HepG2 (cell line): ENCODE data around the gene FBXO48. TPM values are rescaled to one million over a fixed set of nuclear protein-coding genes. Genes with fewer than 3 reads are reported as not detected.

Experiments
- ATAC-seq: fragments of 200-7000 bp; cut with Tn5 transposase; 3 replicates; pipeline ENCODE4 v1.9.1; 2020; ENCODE audit warnings: mild to moderate bottlenecking, moderate library complexity
- BruUV-seq: library from RNA; stranded (reverse); fragments of 400-500 nt; replicated peaks from 2 replicates; lab custom pipeline; 2021; lab: Mats Ljungman, UMichigan
- CTCF ChIA-PET: fragments of 300-600 bp; formaldehyde crosslinking; extraction: SDS; loops from one replicate; lab custom pipeline; 2021; ENCODE audit warnings: low total read pairs, inconsistent platforms, low intra/inter-chr PET ratio; lab: Yijun Ruan, JAX
- POLR2A ChIA-PET: fragments of 350-600 bp; sonication (Branson Sonifier 250); formaldehyde crosslinking; loops from one replicate; lab custom pipeline; 2020; ENCODE audit warnings: antibody characterized with exemption, inconsistent platforms; lab: Yijun Ruan, JAX
- DNase-seq: peaks from one replicate; pipeline ENCODE4 v3.0.0-alpha.2; 2015; ENCODE audit warnings: low spot score
- FAIRE-seq: peaks from 3 replicates; lab custom pipeline; 2011; peaks lifted over from hg19 to GRCh38; lab: Jason Lieb, UNC
- H2AFZ ChIP-seq: one replicate; pipeline ENCODE4 v1.6.1; 2011; ENCODE audit warnings: low read length, inconsistent platforms
- H3K27ac ChIP-seq: fragments of 300-600 bp; 3 replicates; pipeline ENCODE4 v1.8.0; 2011; ENCODE audit warnings: mixed run types, mild to moderate bottlenecking, mixed read lengths, low read length, inconsistent platforms; ENCODE audit not compliant: insufficient read depth; ENCODE audit errors: extremely low read length
- H3K27me3 ChIP-seq, 2 experiments: fragments of 200-600 bp in 1 of 2; 2 replicates in 1 of 2; 3 replicates in 1 of 2; pipeline versions ENCODE4 v1.6.0 to v1.8.0; 2011; ENCODE audit warnings: low read length in 2 of 2, mild to moderate bottlenecking in 2 of 2, moderate library complexity in 2 of 2, inconsistent platforms in 1 of 2; ENCODE audit not compliant: insufficient read depth in 2 of 2, control insufficient read depth in 1 of 2
- H3K36me3 ChIP-seq, 2 experiments: fragments of 200-600 bp in 1 of 2; replicated peaks in 1 of 2; 2 replicates in 1 of 2; 3 replicates in 1 of 2; pipeline versions ENCODE4 v1.5.1 to v1.8.0; 2011; ENCODE audit warnings: low read length in 2 of 2, inconsistent platforms in 1 of 2; ENCODE audit not compliant: insufficient read depth in 2 of 2, control insufficient read depth in 1 of 2
- H3K4me1 ChIP-seq: 2 replicates; pipeline ENCODE4 v1.5.1; 2012; ENCODE audit warnings: low read length, inconsistent platforms; ENCODE audit not compliant: insufficient read depth
- H3K4me2 ChIP-seq: 2 replicates; pipeline ENCODE4 v1.6.0; 2011; ENCODE audit warnings: low read depth, low read length, inconsistent platforms
- H3K4me3 ChIP-seq, 3 experiments: fragments of 200-600 bp in 1 of 3; sonication (generic), shearing (Covaris generic) in 1 of 3; replicated peaks in 1 of 3; 2 replicates each; pipeline ENCODE4 v1.5.1; 2011 to 2016; ENCODE audit warnings: low read length in 3 of 3, inconsistent platforms in 2 of 3, low read depth in 2 of 3, mild to moderate bottlenecking in 2 of 3, control low read depth in 1 of 3, mixed read lengths in 1 of 3; ENCODE audit not compliant: insufficient read depth in 1 of 3
- H3K79me2 ChIP-seq: one replicate; pipeline ENCODE4 v1.6.1; 2011; ENCODE audit warnings: low read length, inconsistent platforms; ENCODE audit not compliant: insufficient read depth
- H3K9ac ChIP-seq: 2 replicates; pipeline ENCODE4 v1.6.0; 2011; ENCODE audit warnings: mild to moderate bottlenecking, low read depth, low read length, inconsistent platforms; ENCODE audit not compliant: insufficient read depth
- H3K9me3 ChIP-seq: 2 replicates; pipeline ENCODE4 v1.5.1; 2012; ENCODE audit warnings: mild to moderate bottlenecking, low read length
- H4K20me1 ChIP-seq: 2 replicates; pipeline ENCODE4 v1.6.0; 2011; ENCODE audit warnings: inconsistent platforms, mild to moderate bottlenecking, low read length, moderate library complexity; ENCODE audit not compliant: insufficient read depth
- AKAP8 ChIP-seq: sonication (generic); formaldehyde crosslinking; IDR thresholded peaks from 2 replicates; pipeline ENCODE4 v1.5.1; 2020; ENCODE audit warnings: mild to moderate bottlenecking, missing genetic modification reagents
- CREB1 ChIP-seq, 2 experiments: fragments of 450-650 bp in 1 of 2; IDR thresholded peaks; 2 replicates each; pipeline ENCODE4 v1.6.1; 2016 to 2017; ENCODE audit warnings: control low read depth in 1 of 2, mild to moderate bottlenecking in 1 of 2, missing compliant biosample characterization in 1 of 2, missing genetic modification characterization in 1 of 2
- KLF15 ChIP-seq: sonication (generic); formaldehyde crosslinking; IDR thresholded peaks from 2 replicates; pipeline ENCODE4 v1.8.1; 2023; ENCODE audit warnings: borderline replicate concordance, mild to moderate bottlenecking, inconsistent platforms, missing genetic modification reagents, mixed read lengths
- MIER2 ChIP-seq: IDR thresholded peaks from 2 replicates; pipeline ENCODE4 v1.6.1; 2016; ENCODE audit warnings: missing biosample characterization, missing genetic modification reagents
- NBN ChIP-seq: fragments of 450-650 bp; conservative IDR thresholded peaks from 2 replicates; pipeline ENCODE4 v1.6.1; 2017
- POGZ ChIP-seq: sonication (generic); formaldehyde crosslinking; IDR thresholded peaks from 2 replicates; pipeline ENCODE4 v1.4.0; 2020; ENCODE audit warnings: mild to moderate bottlenecking, missing genetic modification reagents
- POLR2A ChIP-seq, 2 experiments: IDR thresholded peaks; 2 replicates each; pipeline ENCODE4 v1.6.1; 2011; ENCODE audit warnings: low read depth in 2 of 2, low read length in 2 of 2, mild to moderate bottlenecking in 1 of 2, moderate library complexity in 1 of 2; ENCODE audit not compliant: insufficient read depth in 1 of 2
- SMC3 ChIP-seq: IDR thresholded peaks from 2 replicates; pipeline ENCODE4 v1.6.1; 2011; ENCODE audit warnings: low read length, improper control_type of control experiment
- XRCC5 ChIP-seq: fragments of 200-400 bp; formaldehyde crosslinking; optimal IDR thresholded peaks from 2 replicates; pipeline ENCODE3; 2017; ENCODE audit warnings: mild to moderate bottlenecking, low read length
- ZBTB21 ChIP-seq: sonication (generic); formaldehyde crosslinking; IDR thresholded peaks from 2 replicates; pipeline ENCODE4 v1.4.0; 2020; ENCODE audit warnings: missing genetic modification reagents
- ZBTB3 ChIP-seq: sonication (generic); formaldehyde crosslinking; IDR thresholded peaks from 2 replicates; pipeline ENCODE4 v1.4.0; 2020; ENCODE audit warnings: low read depth, mild to moderate bottlenecking, moderate library complexity, missing genetic modification reagents, borderline replicate concordance
- ZFP37 ChIP-seq: sonication (generic); formaldehyde crosslinking; IDR thresholded peaks from 2 replicates; pipeline ENCODE4 v1.4.0; 2020; ENCODE audit warnings: missing genetic modification reagents, borderline replicate concordance
- ZNF3 ChIP-seq: IDR thresholded peaks from 2 replicates; pipeline ENCODE4 v1.7.0; 2017; ENCODE audit warnings: inconsistent platforms
- ZNF34 ChIP-seq: sonication (generic); formaldehyde crosslinking; IDR thresholded peaks from 2 replicates; pipeline ENCODE4 v1.4.0; 2020; ENCODE audit warnings: mild to moderate bottlenecking, missing genetic modification reagents, borderline replicate concordance
- ZNF431 ChIP-seq: sonication (generic); formaldehyde crosslinking; IDR thresholded peaks from 2 replicates; pipeline ENCODE4 v1.9.0; 2022; ENCODE audit warnings: missing genetic modification reagents, low read depth, mild to moderate bottlenecking, borderline replicate concordance
- ZNF569 ChIP-seq: sonication (generic); formaldehyde crosslinking; IDR thresholded peaks from 2 replicates; pipeline ENCODE4 v1.5.0; 2020; ENCODE audit warnings: mild to moderate bottlenecking, missing genetic modification reagents, moderate library complexity, borderline replicate concordance
- ZNF644 ChIP-seq: IDR thresholded peaks from 2 replicates; pipeline ENCODE4 v1.6.1; 2016; ENCODE audit warnings: low read depth
- in situ Hi-C: cut with HindIII; loops from 2 replicates; pipeline ENCODE4 v1.10.0; 2017; ENCODE audit warnings: low pct_unique_long_range_greater_than_20kb; ENCODE audit not compliant: extremely low pct_ligation_motif_present
- intact Hi-C: fragments of 100-400 bp; cut with micrococcal nuclease; formaldehyde crosslinking; loops from one replicate; pipeline ENCODE4 v1.10.0; 2022; ENCODE audit not compliant: unreplicated experiment
- polyA plus RNA-seq, 8 experiments: library from polyadenylated mRNA; depleted of rRNA in 3 of 8; stranded (reverse) in 7 of 8; unstranded in 1 of 8; fragments of >200 nt; fragmentation: Illumina TruSeq in 4 of 8; extraction: Trizol in 4 of 8; gene quantifications; 2 replicates each; pipeline versions ENCODE4 v1.2.1 to v1.2.3, GENCODE V29; 2011 to 2016; ENCODE audit warnings: low read depth in 4 of 8, missing spikeins in 1 of 8, mixed read lengths in 1 of 8; ENCODE audit not compliant: insufficient read depth in 1 of 8
- total RNA-seq, 5 experiments: library from RNA; depleted of rRNA; stranded (reverse); fragments of >200 nt; fragmentation: Illumina TruSeq; extraction: Trizol; gene quantifications; 2 replicates each; pipeline ENCODE4 v1.2.3, GENCODE V29; 2016; ENCODE audit warnings: low read depth in 1 of 5
- TF ChIP-seq, protein P1 (sequence below): sonication (generic); formaldehyde crosslinking; conservative IDR thresholded peaks from 2 replicates; pipeline ENCODE4 v1.4.0; 2020; ENCODE audit warnings: missing genetic modification reagents
- TF ChIP-seq, protein P2 (sequence below): sonication (generic); formaldehyde crosslinking; IDR thresholded peaks from 2 replicates; pipeline ENCODE4 v1.4.0; 2020; ENCODE audit warnings: mild to moderate bottlenecking, missing genetic modification reagents, borderline replicate concordance
- TF ChIP-seq, protein P3 (sequence below): sonication (generic); formaldehyde crosslinking; IDR thresholded peaks from 2 replicates; pipeline ENCODE4 v1.4.0; 2020; ENCODE audit warnings: mild to moderate bottlenecking, missing genetic modification reagents

Gene FBXO48
- total and polyA plus RNA-seq, 2 of the 13 experiments (the other 11 are each of a cell fraction or from before 2014, with no cell fraction given) = 0.42 to 1.1 TPM

DNA sequence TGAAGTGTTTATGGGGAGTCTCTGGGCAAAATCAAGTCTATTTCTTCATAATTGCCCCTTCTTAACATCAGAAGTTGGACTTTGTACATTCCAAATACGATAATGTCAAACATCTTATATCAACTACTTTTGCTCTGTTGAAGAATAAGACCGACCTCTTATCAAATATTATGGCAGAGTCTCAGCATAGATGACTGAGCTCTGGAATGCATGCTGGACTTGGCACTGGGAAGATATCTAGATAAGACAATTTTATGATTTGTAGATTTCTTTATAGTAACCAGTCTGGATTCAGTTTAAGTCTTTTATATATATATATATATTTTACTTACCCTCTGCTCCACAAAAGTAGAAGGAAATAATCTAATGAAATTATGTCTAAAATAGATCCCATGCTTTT lies 8.5 kb upstream of the FBXO48 start (continued):
- TF ChIP-seq, protein P1, sequence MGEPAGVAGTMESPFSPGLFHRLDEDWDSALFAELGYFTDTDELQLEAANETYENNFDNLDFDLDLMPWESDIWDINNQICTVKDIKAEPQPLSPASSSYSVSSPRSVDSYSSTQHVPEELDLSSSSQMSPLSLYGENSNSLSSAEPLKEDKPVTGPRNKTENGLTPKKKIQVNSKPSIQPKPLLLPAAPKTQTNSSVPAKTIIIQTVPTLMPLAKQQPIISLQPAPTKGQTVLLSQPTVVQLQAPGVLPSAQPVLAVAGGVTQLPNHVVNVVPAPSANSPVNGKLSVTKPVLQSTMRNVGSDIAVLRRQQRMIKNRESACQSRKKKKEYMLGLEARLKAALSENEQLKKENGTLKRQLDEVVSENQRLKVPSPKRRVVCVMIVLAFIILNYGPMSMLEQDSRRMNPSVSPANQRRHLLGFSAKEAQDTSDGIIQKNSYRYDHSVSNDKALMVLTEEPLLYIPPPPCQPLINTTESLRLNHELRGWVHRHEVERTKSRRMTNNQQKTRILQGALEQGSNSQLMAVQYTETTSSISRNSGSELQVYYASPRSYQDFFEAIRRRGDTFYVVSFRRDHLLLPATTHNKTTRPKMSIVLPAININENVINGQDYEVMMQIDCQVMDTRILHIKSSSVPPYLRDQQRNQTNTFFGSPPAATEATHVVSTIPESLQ = no peak
- TF ChIP-seq, protein P2, sequence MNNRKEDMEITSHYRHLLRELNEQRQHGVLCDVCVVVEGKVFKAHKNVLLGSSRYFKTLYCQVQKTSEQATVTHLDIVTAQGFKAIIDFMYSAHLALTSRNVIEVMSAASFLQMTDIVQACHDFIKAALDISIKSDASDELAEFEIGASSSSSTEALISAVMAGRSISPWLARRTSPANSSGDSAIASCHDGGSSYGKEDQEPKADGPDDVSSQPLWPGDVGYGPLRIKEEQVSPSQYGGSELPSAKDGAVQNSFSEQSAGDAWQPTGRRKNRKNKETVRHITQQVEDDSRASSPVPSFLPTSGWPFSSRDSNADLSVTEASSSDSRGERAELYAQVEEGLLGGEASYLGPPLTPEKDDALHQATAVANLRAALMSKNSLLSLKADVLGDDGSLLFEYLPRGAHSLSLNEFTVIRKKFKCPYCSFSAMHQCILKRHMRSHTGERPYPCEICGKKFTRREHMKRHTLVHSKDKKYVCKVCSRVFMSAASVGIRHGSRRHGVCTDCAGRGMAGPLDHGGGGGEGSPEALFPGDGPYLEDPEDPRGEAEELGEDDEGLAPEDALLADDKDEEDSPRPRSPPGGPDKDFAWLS (CRISPR knock-in tag) = no peak
- TF ChIP-seq, all 625 proteins: peak for 0

DNA sequence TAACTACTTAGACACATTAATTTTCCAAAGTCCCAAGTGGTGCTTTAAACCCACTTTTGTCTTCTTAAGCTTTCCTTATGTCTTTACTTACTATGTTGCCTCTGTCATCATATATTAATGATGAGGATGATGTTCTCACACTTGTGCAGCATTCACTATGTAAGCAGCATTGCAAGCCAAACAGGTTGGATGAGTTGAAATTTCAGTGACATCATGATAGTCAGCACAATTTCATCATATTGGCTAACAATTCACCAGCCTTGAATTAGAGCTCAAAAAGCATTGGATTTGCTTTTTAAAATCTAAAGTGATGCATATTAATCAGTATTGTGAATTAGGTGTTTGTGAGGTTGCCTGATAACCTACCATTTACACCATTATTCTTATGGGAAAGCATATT lies 8.0 kb upstream of the FBXO48 start:
- Histone ChIP-seq H3K79me2 (no peaks in the 10 kb centered on the region), H3K4me1 (peaks cover under 1% of the 10 kb centered on the region; the same call in 1 of the 2 replicates), H3K27ac (no peak overlapping the region), H4K20me1 (no peaks in the 10 kb centered on the region), H3K4me2 (no peak overlapping the region), H3K4me3 (no peak overlapping the region), H3K9me3 (no peaks in the 10 kb centered on the region), H2AFZ (no peak overlapping the region), H3K9ac (no peak overlapping the region), H3K36me3 (no peaks in the 10 kb centered on the region), H3K27me3 (no peaks in the 10 kb centered on the region)
- CTCF ChIA-PET = no interaction called here
- no peak for FAIRE-seq
- intact Hi-C loops = no loop called here
- no peak for DNase-seq
- POLR2A ChIA-PET = no interaction called here
- BruUV-seq = no TSS peak
- in situ Hi-C loops = no loop called here
- no peak for ATAC-seq
- TF ChIP-seq NBN (no peak), ZBTB21 (CRISPR knock-in tag) (no peak), ZNF569 (no peak), CREB1 (IDR thresholded peaks at IDR 0.05) (0 out of 2 replicates have a peak, but pooled peaks have one; percentile 25), CREB1 (CRISPR knock-in tag; IDR thresholded peaks at IDR 0.05) (no peak), ZNF644 (CRISPR knock-in tag) (no peak), ZBTB3 (CRISPR knock-in tag) (no peak), SMC3 (no peak), POLR2A (IDR thresholded peaks at IDR 0.05; ENCODE audit: insufficient read depth in 1 of 2, low read depth in 2 of 2, low read length in 2 of 2) (no peak), XRCC5 (no peak), POGZ (no peak), ZNF431 (CRISPR knock-in tag) (no peak), KLF15 (CRISPR knock-in tag) (no peak), AKAP8 (CRISPR knock-in tag) (no peak), ZNF34 (CRISPR knock-in tag) (no peak), ZNF3 (CRISPR knock-in tag) (no peak), MIER2 (CRISPR knock-in tag) (no peak), ZFP37 (CRISPR knock-in tag) (no peak)
- TF ChIP-seq, protein P3, sequence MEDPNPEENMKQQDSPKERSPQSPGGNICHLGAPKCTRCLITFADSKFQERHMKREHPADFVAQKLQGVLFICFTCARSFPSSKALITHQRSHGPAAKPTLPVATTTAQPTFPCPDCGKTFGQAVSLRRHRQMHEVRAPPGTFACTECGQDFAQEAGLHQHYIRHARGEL (CRISPR knock-in tag) = no peak
